LNCaP clone FGC (cell line): ENCODE measurements around the gene PTPRG.

Source experiments
- DNase-seq: peaks from one replicate; pipeline ENCODE4 v3.0.0-alpha.2; 2011; ENCODE audit warnings: low read depth
- H3K4me3 ChIP-seq: 2 replicates; pipeline ENCODE4 v1.5.1; 2011; ENCODE audit warnings: mild to moderate bottlenecking, low read depth, low read length, control low read depth
- CTCF ChIP-seq: IDR thresholded peaks from 2 replicates; pipeline ENCODE4 v1.5.1; 2012; ENCODE audit warnings: mild to moderate bottlenecking; ENCODE audit not compliant: control insufficient read depth, insufficient read depth; ENCODE audit errors: extremely low read depth

The PTPRG gene

GRCh38 chr3:61882253-61882652, 320.9 kb downstream of the PTPRG start:
- no peak overlapping the region for H3K4me3 ChIP-seq
- no peak for TF ChIP-seq CTCF
- no peak for DNase-seq

DNA sequence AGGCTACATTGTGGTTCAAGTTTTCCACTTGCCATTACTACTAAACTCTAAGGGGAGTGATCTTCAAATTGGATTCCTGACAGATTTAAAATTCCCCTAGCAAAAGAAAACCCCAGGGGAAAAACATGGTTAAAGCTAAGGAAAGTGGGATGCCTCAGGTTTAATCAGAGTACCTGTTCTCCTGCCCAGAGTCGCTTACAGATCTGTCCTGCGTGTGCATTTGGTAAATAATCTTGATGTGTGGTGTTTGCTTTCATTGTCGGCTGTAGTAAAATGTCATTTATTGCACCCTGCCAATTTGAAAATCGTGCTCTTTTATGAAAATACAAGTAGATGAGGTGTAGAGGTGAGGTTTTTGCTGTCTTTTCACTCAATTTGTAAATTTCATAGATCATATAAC, 323.4 kb downstream of the PTPRG start:
- TF ChIP-seq CTCF, result no peak
- H3K4me3 ChIP-seq, result no peak overlapping the region

GRCh38 chr3:61885414-61885813, 324.0 kb downstream of the PTPRG start:
- no peak for TF ChIP-seq CTCF
- DNase-seq, result no peak
- H3K4me3 ChIP-seq, result no peak overlapping the region

More for the DNA sequence above, 323.4 kb downstream of the PTPRG start:
- DNase-seq, result no peak

GRCh38 chr3:61887206-61887605, 325.8 kb downstream of the PTPRG start:
- no peak for DNase-seq
- no peak for TF ChIP-seq CTCF
- H3K4me3 ChIP-seq, result no peak overlapping the region

GRCh38 chr3:61889259-61889658, 327.9 kb downstream of the PTPRG start:
- no peak for TF ChIP-seq CTCF
- H3K4me3 ChIP-seq, result no peak overlapping the region
- DNase-seq, result no peak

DNA sequence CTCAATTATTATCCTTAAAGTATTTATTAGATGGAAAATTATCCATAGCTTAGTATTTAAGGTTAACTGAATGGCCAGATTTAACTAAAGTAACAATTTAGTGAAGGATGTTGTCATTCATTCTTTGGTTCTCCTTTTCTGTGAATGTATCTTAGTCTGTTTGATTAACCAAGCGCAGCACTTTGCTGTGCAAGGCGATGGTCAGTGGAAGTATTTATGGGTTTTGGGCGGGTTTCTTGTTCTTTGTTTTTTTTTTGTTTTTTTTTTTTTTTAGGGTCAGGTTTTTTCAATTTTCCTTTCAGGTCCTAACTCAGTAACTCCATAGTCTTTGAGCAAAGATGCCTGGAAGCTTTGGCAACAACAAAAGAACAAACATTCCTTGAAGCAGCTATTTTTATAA, 328.8 kb downstream of the PTPRG start:
- DNase-seq, result no peak
- no peak for TF ChIP-seq CTCF
- H3K4me3 ChIP-seq, result no peak overlapping the region

GRCh38 chr3:61890586-61890985, 329.2 kb downstream of the PTPRG start:
- TF ChIP-seq CTCF, result no peak
- no peak for DNase-seq
- no peak overlapping the region for H3K4me3 ChIP-seq
